ENCODE data around the gene RGS13.
"Not testable (repeated sequence)": the region's sequence is repeated elsewhere in the genome, so short reads cannot be mapped to it uniquely, and the experiment has no call there.

RGS13 gene

GRCh38 chr1:192682335-192682734 is 46.4 kb downstream of the RGS13 start:
- H3K4me3 ChIP-seq (ENCODE audit: low read length) = no peak overlapping the region
- TF ChIP-seq ZNF274 (IDR thresholded peaks at IDR 0.05; ENCODE audit: low read depth, low read length) = no peak

- not testable (repeated sequence) for H3K4me3 ChIP-seq (ENCODE audit: low read length)
Measured at GRCh38 chr1:192683081-192683480, 47.1 kb downstream of the RGS13 start.

- TF ChIP-seq ZNF274 (IDR thresholded peaks at IDR 0.05; ENCODE audit: low read depth, low read length) = no peak
- H3K4me3 ChIP-seq (ENCODE audit: low read length) = no peak overlapping the region
Measured at GRCh38 chr1:192689459-192689858, 53.5 kb downstream of the RGS13 start.

- no peak overlapping the region for H3K4me3 ChIP-seq (ENCODE audit: low read length)
- no peak for TF ChIP-seq ZNF274 (IDR thresholded peaks at IDR 0.05; ENCODE audit: low read depth, low read length)
Measured at GRCh38 chr1:192691041-192691440, 55.1 kb downstream of the RGS13 start.

GRCh38 chr1:192696082-192696481 is 60.1 kb downstream of the RGS13 start:
- H3K4me3 ChIP-seq (ENCODE audit: low read length) = no peak overlapping the region
- TF ChIP-seq ZNF274 (IDR thresholded peaks at IDR 0.05; ENCODE audit: low read depth, low read length) = no peak

- TF ChIP-seq ZNF274 (IDR thresholded peaks at IDR 0.05; ENCODE audit: low read depth, low read length) = no peak
- H3K4me3 ChIP-seq (ENCODE audit: low read length) = no peak overlapping the region
Measured at GRCh38 chr1:192697771-192698170, 61.8 kb downstream of the RGS13 start.

GRCh38 chr1:192698731-192699130 is 62.8 kb downstream of the RGS13 start:
- TF ChIP-seq ZNF274 (IDR thresholded peaks at IDR 0.05; ENCODE audit: low read depth, low read length) = no peak

GRCh38 chr1:192700834-192701271 is 64.9 kb downstream of the RGS13 start:
- H3K4me3 ChIP-seq (ENCODE audit: low read length) = no peak overlapping the region

More at GRCh38 chr1:192698731-192699130, 62.8 kb downstream of the RGS13 start:
- no peak overlapping the region for H3K4me3 ChIP-seq (ENCODE audit: low read length)

GRCh38 chr1:192702212-192702902 is 66.4 kb downstream of the RGS13 start:
- H3K4me3 ChIP-seq (ENCODE audit: low read length) = no peak overlapping the region
- no peak for TF ChIP-seq ZNF274 (IDR thresholded peaks at IDR 0.05; ENCODE audit: low read depth, low read length)

More at GRCh38 chr1:192700834-192701271, 64.9 kb downstream of the RGS13 start:
- TF ChIP-seq ZNF274 (IDR thresholded peaks at IDR 0.05; ENCODE audit: low read depth, low read length) = no peak

- TF ChIP-seq ZNF274 (IDR thresholded peaks at IDR 0.05; ENCODE audit: low read depth, low read length) = no peak
- H3K4me3 ChIP-seq (ENCODE audit: low read length) = no peak overlapping the region
Measured at GRCh38 chr1:192703283-192704206, 67.6 kb downstream of the RGS13 start.

- H3K4me3 ChIP-seq (ENCODE audit: low read length) = no peak overlapping the region
- TF ChIP-seq ZNF274 (IDR thresholded peaks at IDR 0.05; ENCODE audit: low read depth, low read length) = no peak
Measured at GRCh38 chr1:192705510-192705909, 69.6 kb downstream of the RGS13 start.

- H3K4me3 ChIP-seq (ENCODE audit: low read length) = no peak overlapping the region
- TF ChIP-seq ZNF274 (IDR thresholded peaks at IDR 0.05; ENCODE audit: low read depth, low read length) = no peak
Measured at GRCh38 chr1:192706936-192707335, 71.0 kb downstream of the RGS13 start.

GRCh38 chr1:192707978-192708547 is 72.1 kb downstream of the RGS13 start:
- TF ChIP-seq ZNF274 (IDR thresholded peaks at IDR 0.05; ENCODE audit: low read depth, low read length) = no peak
- H3K4me3 ChIP-seq (ENCODE audit: low read length) = no peak overlapping the region

GRCh38 chr1:192709544-192709943 is 73.6 kb downstream of the RGS13 start:
- TF ChIP-seq ZNF274 (IDR thresholded peaks at IDR 0.05; ENCODE audit: low read depth, low read length) = no peak
- no peak overlapping the region for H3K4me3 ChIP-seq (ENCODE audit: low read length)
